Vagina (tissue), 2 donors: Measurements from ENCODE around the gene DOCK11.

Experiments
- CTCF ChIP-seq, 3 experiments: fragments of 450-650 bp in 2 of 3; fragments of 200-600 bp in 1 of 3; sonication (generic) in 1 of 3; IDR thresholded peaks; one replicate each; pipeline ENCODE4 v1.5.1; 2017 to 2019; ENCODE audit warnings: antibody characterized with exemption in 3 of 3, mild to moderate bottlenecking in 2 of 3, moderate library complexity in 2 of 3
- POLR2A ChIP-seq, 2 donors: fragments of 450-650 bp; IDR thresholded peaks; one replicate each; pipeline ENCODE4 v1.6.1; 2017; ENCODE audit warnings: antibody characterized with exemption in 2 of 2, mild to moderate bottlenecking in 2 of 2, moderate library complexity in 2 of 2

- TF ChIP-seq POLR2A (IDR thresholded peaks at IDR 0.05), result no peak
- no peak for TF ChIP-seq CTCF (IDR thresholded peaks at IDR 0.05)
Measured at GRCh38 chrX:118519411-118520215, 24.0 kb downstream of the DOCK11 start.
